GM19463 (cell line): Measurements from ENCODE around the gene ZNFX1.

Experiments
- ATAC-seq: cut with Tn5 transposase; IDR thresholded peaks from one replicate; pipeline ENCODE4 v1.9.1; 2021; ENCODE audit warnings: mild to moderate bottlenecking, moderate library complexity; ENCODE audit not compliant: unreplicated experiment

The ZNFX1 gene

DNA sequence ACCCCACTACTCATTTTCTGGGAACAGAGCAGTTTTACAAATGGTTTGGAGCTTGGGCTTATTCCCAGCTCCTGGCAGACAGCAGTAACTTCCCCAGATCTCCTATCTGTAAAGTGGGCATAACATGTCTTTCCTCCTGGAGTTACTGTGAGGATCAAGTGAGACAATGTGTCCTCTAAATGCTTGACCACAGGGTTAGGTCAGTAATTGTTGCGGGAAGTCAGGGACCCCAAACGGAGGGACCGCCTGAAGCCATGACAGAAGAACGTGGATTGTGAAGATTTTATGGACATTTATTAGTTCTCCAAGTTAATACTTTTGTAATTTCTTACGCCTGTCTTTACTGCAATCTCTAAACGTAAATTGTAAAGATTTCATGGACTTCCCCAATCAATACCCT, 15.3 kb upstream of the ZNFX1 start:
- ATAC-seq: no peak

DNA sequence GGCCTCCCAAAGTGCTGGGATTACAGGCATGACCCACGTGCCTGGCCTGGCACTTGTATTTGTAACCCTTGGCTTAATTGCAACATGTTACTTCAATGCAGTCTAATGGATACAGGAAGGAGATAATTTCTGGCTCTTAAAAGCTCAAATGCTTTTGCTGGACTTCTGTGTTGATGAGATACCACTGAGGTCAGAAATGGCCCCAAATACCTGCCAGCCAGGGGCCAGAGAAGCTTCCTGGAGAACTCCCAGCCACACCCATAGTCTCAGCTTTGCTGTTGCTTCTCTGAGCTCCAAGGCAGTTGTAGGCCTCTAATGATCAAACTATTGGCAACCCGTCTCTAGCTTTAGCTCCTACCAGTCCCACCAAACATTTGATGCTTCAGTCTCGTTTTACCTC, 14.2 kb upstream of the ZNFX1 start:
- no peak for ATAC-seq

DNA sequence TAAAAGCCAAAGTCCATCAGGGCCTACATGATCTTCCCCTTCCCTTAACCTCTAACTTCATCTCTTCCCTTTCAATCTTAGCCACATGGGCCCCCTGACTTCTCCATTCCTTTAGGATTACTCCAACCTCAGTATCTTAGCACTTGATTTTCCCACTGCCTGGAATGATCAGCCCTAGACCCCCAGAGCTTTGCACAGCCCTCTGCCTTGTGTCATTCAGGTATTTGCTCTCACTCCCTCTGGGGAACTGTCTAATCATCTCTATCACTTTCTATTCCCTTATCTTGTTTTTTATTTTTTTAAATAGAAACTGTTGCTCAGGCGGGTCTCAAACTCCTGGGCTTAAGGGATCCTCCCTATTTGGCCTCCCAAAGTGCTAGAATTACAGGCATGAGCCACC, 13.3 kb upstream of the ZNFX1 start:
- ATAC-seq: no peak

DNA sequence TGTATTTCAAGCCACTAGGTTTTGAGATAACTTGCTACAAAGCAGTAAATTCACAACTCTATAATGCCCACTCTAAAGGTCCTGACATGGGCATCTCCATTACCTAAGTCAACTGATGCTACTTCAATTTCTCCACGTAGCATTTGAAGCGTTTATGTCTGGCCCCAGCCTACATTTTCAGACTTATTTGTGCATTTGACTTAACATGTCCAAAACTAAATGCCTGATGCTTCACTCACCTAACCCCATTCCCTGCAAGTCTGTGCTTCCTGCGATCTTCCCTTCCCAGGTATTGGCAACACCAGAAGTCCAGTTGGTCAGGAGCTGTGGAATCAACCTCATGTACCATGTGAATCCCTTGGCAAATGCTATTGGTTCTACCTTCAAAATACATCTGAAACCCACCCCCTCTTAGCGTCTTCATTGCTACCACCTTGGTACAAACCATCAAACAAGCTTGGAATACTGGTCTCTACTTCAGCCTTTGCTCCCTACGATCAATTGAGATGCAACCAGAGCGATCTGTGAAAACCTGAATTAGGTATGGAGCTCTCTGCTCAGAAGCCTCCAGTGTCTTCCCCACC, 12.8 kb upstream of the ZNFX1 start:
- ATAC-seq: no peak

DNA sequence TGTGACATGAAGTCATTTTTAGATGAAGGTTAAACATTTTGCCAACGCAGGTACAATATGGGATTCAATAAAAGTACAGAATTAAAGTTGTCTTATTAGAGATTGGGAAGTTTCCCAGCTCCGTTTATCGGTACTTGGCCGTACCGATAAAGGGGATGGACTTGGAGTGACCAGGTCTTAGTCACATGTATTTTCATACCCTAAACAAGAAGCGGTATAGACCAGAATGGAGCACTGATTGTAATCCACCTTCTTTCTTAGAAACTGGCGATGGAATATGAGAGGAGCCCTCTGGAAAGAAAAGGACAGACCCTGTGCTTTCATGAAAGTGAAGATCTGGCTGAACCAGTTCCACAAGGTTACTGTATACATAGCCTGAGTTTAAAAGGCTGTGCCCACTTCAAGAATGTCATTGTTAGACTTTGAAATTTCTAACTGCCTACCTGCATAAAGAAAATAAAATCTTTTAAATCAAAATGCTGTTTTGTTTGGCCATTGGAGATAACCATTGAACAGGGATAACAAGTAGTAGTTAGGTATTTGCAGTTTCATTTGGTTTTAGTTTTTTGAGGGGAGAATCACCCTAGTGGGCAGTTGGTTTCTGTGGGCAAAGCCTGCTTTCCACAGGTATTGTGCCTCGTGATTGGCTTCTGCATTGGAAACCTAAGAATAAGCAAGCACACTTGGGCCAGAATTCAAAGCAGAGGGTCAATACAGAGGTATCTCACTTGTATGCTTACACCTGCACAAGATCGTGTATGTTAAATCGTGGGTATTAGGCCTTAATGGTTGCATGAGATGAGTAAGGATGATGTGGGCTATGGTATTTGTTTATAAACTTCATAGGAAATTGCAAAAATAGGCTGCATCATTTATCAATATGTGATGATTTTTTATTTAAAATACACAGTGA, 11.2 kb upstream of the ZNFX1 start:
- no peak for ATAC-seq

DNA sequence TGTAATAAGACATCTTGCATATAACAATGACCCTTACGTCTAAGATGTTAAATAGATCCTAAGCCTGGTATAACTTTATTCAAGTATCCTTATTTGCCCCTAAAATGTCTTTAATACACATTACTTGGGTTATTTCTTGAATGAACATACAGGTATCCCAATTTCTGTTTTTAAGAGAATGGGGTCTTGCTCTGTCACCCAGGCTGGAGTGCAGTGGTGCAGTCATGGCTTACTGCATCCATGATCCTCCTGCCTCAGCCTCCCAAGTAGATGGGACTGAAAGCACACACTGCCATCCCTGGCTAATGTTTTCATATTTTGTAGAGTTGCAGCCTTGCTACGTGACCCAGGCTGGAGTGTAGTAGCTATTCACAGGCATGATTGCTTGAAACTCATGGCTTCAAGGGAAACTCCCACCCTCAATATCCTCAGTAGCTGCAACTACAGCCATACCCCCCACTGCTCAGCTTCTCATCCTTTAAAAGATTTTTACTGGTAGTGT, 10.4 kb upstream of the ZNFX1 start:
- ATAC-seq: no peak

DNA sequence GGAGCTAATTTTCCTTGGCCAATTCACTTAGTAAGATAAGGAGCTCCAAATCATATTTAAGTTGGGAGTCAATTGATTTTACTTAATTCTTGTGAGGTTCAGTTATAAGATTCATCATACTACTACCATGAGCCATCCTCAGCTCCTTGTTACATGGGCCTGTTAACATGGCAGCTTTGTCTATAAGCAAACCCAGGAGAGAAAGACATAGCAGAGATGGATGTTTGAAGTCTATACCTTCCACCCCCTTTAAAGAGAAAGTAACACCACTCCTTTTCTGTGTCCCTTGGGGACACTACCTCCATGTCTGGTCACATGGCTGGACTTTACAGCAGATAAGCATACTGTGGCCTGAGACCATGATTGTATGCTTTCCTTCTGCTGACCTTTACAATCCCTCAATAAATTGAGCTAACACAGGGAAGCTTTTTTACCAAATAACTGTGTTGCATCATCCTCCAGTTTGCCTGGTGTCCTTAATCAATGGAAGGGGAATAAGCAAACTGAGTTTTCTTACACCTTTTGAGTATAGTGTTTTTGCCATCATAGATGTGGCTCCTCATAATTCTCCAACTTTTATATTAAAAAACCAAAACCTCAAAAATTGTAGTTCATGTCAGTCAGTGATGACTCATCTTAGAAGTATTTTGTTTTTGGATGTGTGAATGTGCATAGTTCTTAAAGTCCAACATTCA, 9.8 kb upstream of the ZNFX1 start:
- no peak for ATAC-seq

DNA sequence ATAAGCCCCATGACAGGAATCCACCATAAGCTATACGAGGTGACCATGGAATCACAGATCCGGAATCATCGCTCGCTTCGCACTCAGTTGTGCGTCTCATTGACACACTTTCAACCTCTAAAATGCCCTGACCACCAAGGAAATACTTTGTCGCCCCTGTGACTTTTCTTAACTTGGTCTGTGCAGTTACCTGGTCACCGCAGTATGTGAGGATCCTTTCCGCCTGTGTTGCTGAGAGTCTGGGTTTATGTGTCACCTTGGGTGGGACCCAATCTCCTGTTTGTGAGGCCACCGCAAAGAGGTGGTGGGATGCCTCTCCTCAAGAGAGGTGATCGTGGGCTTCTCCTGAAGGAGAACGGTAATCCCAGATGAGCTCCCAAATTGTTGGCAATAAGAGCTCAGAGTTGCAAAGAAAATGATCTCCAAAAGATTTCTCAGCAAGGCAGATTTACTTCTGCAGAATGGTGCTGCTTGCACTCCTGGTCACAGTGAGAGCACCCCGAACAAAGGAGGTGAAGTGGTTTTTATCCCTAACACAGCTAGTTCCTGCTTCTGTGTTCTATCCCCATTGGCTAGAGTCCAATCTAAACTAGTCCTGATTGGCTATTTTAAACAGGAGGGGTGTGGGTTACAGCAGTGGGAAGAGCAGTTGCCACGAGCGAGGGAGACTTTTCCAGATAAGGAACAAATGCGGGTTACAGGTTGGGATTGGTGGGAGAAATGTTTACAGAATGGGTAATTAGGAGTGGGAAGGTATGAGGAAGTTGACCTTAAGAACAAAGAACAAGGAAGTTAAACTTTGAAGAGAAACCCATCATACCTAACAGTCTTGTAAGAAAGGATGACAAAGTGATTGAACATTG, 9.1 kb upstream of the ZNFX1 start:
- ATAC-seq: no peak

DNA sequence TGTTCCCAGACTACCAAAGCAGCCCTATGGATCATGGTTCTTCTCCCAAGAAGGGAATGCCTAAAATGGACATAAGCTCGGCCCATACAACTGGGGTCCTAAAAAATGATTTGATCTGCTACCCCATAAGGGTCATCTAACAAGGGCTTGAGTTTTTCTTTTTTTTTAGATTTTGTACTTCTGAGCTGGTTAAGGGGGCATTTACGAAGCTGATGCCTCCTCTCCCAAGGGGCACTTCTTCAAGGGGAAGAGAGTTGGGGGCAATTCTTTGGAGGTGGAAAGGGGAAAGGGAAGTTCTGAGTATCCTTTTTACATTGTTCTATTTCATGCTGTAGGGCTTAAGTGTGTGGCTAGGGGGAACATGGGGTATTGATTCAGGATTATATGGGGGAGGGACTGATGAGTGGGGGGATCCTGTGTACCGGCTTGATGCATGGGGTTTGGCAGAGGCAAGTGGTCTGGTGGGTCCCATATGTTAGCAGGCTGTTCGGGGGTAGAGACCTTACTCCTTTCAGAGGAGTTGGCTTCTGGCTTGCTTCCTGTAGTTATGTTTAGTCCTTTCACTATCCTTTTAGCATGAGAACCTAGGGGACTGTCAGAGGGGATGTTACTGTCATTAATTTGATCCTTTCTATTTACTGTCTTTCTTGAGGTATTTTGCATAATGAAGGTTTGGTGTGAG, 8.1 kb upstream of the ZNFX1 start:
- ATAC-seq: no peak

DNA sequence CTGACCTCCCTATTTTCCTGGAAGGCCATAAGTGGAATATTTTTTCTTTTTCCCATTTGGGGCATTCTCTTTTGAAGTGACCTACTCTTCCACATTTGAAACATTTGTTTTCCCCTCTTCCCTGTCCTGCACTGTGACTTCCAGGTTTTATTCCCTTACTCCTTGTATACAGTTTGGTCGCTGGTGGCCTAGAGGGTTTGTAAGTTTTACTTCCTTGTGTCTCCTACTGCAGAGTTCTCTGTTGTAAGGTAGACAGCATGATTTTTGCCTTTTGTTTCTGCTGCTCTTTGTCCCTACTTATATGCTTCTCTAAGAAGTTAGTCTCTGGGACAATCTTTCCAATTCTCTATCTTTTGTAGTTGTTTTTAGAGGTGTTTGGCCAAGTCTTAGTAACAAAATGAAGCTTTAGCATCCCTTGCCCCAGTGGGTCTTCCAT, 7.4 kb upstream of the ZNFX1 start:
- no peak for ATAC-seq

DNA sequence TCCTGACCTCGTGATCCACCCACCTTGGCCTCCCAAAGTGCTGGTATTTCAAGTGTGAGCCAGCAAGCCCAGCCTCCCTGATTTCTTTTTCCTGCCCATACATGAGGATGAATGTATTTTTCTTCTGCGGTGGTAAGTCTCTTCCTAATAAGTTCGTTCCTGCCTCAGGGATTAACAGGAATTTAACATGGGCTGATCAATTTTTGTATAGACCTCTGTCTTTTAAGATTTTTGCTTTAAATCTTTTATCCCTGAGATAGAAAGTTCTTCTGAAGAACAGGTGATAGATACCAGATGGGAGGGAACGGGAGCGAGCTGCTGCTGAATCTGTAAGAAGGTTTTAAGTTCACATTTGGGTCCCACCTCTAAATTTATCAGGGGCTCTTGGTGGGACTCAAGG, 7.0 kb upstream of the ZNFX1 start:
- ATAC-seq: no peak

DNA sequence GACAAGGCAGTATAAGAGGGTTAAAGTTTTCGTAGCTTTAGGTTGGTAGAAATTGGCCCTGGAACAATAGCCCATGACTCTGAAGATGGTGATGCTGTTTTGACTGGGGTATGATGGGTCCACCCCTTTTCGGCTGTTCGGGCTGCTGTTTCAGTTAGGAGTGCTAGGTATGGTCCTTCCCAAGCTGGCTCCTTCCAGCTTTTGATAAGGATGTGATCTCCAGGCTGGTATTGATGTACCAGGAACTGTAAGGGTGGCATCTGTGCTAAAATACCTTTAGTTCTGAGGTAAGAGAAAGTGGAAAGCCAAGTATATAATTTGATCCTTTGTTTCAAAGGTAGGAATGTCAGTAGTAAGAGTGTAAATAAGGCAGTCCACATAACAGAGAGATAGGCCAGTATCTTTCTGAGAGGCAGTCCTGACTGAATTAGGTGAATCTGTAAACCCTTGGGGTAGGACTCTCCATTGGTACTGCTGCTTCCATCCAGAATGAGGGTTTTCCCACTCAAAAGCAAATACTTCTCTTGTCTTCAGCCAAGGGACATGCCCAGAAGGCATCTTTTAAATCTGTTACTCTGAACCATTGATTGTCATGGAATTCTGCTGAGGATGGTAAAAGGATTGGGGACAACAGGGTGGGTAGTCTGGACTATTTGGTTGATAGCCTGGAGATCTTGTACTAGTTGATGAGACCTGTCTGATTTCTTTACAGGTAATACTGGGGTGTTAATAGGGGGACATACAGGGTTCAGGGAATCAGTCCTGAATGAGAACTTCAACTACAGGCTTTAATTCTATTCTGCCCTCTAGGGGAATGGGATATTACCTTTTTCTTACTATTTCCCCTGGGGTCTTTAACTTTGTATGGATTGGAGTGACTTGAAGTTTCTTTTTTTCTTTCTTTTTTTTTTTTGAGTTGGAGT, 6.1 kb upstream of the ZNFX1 start:
- ATAC-seq: no peak

DNA sequence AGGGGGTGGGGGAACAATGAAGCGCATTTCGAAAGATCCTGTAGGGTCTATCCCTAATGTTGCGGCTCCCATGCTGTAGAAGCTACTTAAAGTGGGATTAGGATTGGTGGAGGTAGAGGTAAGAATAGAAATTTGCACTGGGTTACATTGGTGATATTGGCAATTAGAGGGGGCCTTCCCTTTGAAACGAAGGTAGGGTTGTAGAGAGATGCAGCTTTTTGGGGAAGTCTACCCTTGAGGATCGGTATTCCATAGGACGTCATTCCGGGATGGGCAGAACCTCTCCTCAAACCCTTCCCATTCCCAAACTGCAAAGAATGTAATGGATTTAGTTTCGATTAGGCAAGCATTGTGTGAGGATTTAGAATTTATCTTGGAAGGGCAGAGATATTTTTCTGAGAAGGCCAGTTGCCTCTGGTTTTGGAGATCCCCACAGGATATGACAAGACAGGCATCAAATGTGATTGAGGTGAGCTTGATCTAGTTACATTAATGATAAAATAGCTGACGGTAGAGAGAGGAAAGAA, 5.4 kb upstream of the ZNFX1 start:
- ATAC-seq: no peak

DNA sequence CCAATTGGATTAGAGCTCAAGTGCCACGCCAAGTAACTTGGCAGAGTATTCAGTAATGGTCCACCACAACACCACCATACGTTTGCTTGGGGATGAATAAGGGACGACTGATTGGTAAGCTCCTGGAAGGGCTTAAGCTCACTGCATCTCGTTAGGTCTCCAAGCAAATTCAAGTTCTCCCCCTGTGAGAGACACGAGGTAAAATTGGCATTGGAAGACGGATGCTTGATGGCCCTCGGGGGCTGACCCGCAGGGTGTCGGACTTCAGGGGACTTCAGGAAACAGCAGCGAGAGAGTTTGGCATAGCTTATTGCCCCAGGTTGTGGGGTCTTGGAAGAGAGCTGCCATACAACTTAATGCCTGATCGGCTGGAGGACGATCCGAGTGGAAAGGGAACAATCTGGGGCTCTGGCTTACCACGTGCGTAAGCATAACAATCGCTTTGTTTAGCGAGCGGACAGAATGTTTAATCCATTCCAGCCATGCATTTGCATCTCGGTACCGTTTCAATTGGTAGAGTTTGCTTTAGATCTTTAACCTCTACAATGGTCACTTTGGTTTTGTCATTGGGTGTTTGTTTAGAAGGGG, 4.8 kb upstream of the ZNFX1 start:
- no peak for ATAC-seq

DNA sequence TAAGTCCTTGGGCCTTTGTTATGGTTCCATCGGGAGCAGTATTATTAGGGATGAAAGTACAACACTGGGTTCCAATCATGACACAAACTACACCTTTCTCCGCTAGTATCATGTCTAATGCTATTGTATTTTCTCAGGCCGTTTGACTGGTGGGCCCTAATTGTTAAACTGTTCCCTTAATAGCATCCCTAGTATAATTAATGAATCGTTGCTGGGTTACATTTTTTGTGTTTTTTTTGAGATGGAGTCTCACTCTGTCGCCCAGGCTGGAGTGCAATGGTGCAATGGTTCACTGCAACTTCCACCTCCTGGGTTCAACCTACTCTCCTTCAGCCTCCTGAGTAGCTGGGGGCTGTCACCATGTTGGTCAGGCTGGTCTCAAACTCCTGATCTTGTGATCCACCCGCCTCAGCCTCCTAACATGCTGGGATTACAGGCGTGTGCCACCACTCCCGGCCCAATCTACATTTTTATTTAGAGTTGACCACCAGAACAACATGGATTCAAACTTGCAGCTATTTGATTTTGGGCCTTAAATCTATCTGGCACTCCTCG, 4.1 kb upstream of the ZNFX1 start:
- ATAC-seq: no peak

DNA sequence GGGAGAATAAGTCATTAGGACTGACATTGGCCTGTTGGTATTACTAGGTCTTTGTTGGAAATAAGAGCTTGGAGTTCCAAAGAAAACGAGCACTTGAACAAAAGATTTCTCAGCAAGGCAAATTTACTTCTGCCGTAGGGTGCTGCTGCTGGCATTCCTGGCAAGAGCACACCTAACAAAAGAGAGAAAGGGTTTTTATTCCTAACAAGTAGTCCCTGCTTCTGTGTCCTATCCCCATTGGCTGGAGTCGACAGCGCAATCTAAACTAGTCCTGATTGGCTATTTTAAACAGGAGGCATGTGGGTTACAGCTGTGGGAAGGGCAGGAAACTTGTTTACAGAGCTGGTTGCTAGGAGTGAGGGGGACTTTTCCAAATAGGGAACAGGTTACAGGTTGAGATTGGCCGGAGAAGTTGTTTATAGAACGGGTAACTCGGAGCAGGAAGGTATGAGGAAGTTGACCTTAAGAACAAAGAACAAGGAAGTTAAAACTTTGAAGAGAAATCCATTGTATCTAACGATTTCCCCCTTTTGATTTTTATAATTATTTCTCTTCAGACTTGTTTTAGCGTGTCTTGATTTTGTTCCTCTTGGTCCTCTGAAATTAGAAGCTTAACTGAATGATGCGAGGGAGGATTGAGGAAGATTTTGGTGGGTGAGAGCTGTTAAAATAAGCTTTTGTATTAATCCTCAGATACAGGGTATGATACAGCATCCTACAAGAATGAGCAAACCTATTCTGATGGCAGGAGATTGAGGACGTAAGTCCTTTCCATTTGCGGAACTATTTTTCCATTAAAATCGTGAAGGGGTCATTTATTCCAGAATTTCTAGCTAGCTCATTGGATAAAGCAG, 3.4 kb upstream of the ZNFX1 start:
- no peak for ATAC-seq

DNA sequence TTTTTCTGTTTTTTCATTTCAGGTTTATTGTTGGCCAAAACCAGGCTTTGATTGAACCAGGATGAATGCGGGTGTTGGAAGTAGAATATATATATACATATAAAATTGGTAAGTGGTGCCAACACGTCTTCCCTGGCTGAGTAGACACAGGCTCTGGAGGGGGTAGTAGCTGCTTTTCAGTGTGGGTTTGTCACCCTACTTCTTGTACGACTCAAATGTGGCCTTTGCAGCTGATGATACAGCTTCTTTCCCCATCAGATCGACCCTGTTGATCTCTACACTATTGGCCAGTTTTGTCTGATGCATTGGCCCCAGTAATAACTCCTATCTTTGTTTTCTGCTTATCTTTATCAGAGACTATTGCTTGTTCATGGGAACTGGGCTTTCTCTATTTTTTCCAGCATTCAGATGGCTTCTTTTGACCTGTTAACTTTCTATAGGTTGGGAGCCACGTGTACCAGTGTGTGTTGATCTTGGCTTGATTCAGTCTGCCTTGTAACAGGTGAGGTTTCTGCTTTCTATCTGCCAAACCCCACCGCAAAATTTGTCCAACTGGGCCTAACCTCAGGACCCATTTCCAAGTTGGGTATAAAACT, 2.7 kb upstream of the ZNFX1 start:
- ATAC-seq: no peak
